UCSD-AML1 (cell line): Measurements from ENCODE around the gene TPPP.
"Not testable (repeated sequence)": the region's sequence is repeated elsewhere in the genome, so short reads cannot be mapped to it uniquely, and the experiment has no call there.

Experiments
- DNase-seq: peaks from one replicate; lab custom pipeline; 2025; ENCODE audit not compliant: unreplicated experiment; lab: John Stamatoyannopoulos, UW

Gene TPPP

GRCh38 chr5:693271-694041, at the start of gene TPPP:
TPPP (minus strand) TSS chr5:693352; CDS start chr5:678060, 15,292 bp downstream.
- not testable (repeated sequence) for DNase-seq

- DNase-seq = not testable (repeated sequence)
Measured at GRCh38 chr5:742276-742675, 49.1 kb upstream of the TPPP start.

GRCh38 chr5:734145-734544, 41.0 kb upstream of the TPPP start:
- not testable (repeated sequence) for DNase-seq

- DNase-seq = not testable (repeated sequence)
Measured at GRCh38 chr5:732754-733454, 39.8 kb upstream of the TPPP start.

- not testable (repeated sequence) for DNase-seq
Measured at GRCh38 chr5:729225-729624, 36.1 kb upstream of the TPPP start.

- not testable (repeated sequence) for DNase-seq
Measured at GRCh38 chr5:727087-727486, 33.9 kb upstream of the TPPP start.

- DNase-seq = not testable (repeated sequence)
Measured at GRCh38 chr5:723865-724264, 30.7 kb upstream of the TPPP start.

GRCh38 chr5:723309-723708, 30.2 kb upstream of the TPPP start:
- not testable (repeated sequence) for DNase-seq

GRCh38 chr5:719379-719778, 26.2 kb upstream of the TPPP start:
- not testable (repeated sequence) for DNase-seq

GRCh38 chr5:717143-717542, 24.0 kb upstream of the TPPP start:
- DNase-seq = no peak

GRCh38 chr5:716740-717139, 23.6 kb upstream of the TPPP start:
- not testable (repeated sequence) for DNase-seq

GRCh38 chr5:715636-716035, 22.5 kb upstream of the TPPP start:
- not testable (repeated sequence) for DNase-seq

- DNase-seq = not testable (repeated sequence)
Measured at GRCh38 chr5:714215-715118, 21.3 kb upstream of the TPPP start.

- not testable (repeated sequence) for DNase-seq
Measured at GRCh38 chr5:713686-714085, 20.5 kb upstream of the TPPP start.

- not testable (repeated sequence) for DNase-seq
Measured at GRCh38 chr5:708848-709517, 15.8 kb upstream of the TPPP start.

- not testable (repeated sequence) for DNase-seq
Measured at GRCh38 chr5:708374-708773, 15.2 kb upstream of the TPPP start.

- not testable (repeated sequence) for DNase-seq
Measured at GRCh38 chr5:706127-706526, 13.0 kb upstream of the TPPP start.

- not testable (repeated sequence) for DNase-seq
Measured at GRCh38 chr5:696753-697702, 3.9 kb upstream of the TPPP start.

- not testable (repeated sequence) for DNase-seq
Measured at GRCh38 chr5:696191-696590, 3.0 kb upstream of the TPPP start.
